Mesodermal cell (in vitro differentiated cells): ENCODE results near the gene TAMALIN.
A peak's percentile ranks its signal among the peaks of the same experiment; 100 is the strongest.

ENCODE experiments used
- H3K27ac ChIP-seq: 2 replicates; pipeline ENCODE4 v1.7.0; 2013; ENCODE audit warnings: mild to moderate bottlenecking, low read depth, low read length, moderate library complexity; ENCODE audit not compliant: severe bottlenecking
- H3K36me3 ChIP-seq: 2 replicates; pipeline ENCODE4 v1.7.1; 2013; ENCODE audit warnings: mild to moderate bottlenecking, low read length, moderate library complexity; ENCODE audit not compliant: control insufficient read depth, insufficient read depth
- H3K4me1 ChIP-seq: one replicate; pipeline ENCODE4 v1.7.1; 2013; ENCODE audit warnings: mild to moderate bottlenecking, low read length; ENCODE audit not compliant: insufficient read depth, control insufficient read depth, poor library complexity, severe bottlenecking
- H3K4me3 ChIP-seq: 2 replicates; pipeline ENCODE4 v1.7.0; 2013; ENCODE audit warnings: low read length, control low read depth, mild to moderate bottlenecking; ENCODE audit not compliant: insufficient read depth, poor library complexity, severe bottlenecking; ENCODE audit errors: extremely low read depth
- H3K9me3 ChIP-seq: 2 replicates; pipeline ENCODE4 v1.7.1; 2013; ENCODE audit warnings: mild to moderate bottlenecking, low read length, moderate library complexity; ENCODE audit not compliant: control insufficient read depth
- WGBS, 2 experiments: methylation state at CpG; one replicate each; pipeline ENCODE4 v1.1.5; 2013; ENCODE audit warnings: missing lambda C conversion rate in 2 of 2; ENCODE audit not compliant: insufficient coverage in 2 of 2; 5-methylcytosine and 5-hydroxymethylcytosine counted together

The TAMALIN gene

GRCh38 chr12:52005218-52005902, 1.4 kb upstream of the TAMALIN start:
- Histone ChIP-seq H3K4me1 (peaks cover 20% of the 10 kb centered on the region), H3K9me3 (no peaks in the 10 kb centered on the region), H3K36me3 (peaks cover 10% of the 10 kb centered on the region), H3K4me3 (no peak overlapping the region), H3K27ac (no peak overlapping the region)
- 84 to 96% methylated on average over 7 to 8 of the region's 10 CpGs for WGBS, 2 experiments

DNA sequence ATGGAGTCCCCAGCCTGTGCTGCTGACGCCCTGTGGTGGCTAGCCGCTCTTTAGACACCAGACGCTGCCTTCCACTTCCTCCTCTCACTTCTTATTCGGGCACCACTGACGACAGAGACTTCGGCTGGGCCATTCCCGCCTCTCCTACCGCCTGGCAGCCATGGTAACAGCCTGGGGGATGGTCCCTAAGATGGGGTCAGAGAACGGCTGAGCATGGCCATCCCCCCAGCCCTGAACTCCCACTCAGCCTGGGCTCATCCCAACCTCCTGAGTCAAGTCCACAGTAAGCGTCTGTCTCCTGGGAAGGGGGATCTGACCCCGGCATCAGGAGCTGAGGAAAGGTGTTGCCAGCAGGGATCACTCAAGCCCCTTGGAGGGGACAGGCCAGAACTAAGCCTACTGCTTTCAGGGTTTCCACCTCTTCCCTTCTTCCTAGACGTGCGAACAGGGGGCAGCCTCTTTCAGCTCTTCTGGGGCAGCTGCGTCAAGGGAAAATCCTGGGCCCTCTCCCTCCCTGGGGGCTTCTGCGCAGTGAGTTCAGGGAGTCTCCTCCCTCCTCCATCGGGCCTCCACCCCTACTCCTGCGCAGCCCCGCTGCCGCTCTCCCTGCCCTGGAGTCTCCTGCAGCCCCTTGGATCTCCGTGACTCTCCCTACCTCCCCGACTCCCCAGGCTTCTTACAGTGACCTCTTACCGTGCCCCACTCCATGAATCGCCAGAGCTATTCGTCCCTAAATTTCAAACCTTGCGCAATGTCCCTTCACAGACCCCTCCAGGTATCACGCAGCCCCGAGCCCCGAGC, 643 bp upstream of the TAMALIN start:
- H3K9me3 ChIP-seq = no peaks in the 10 kb centered on the region
- 11 to 14% methylated on average over 17 to 20 of the region's 28 CpGs for WGBS, 2 experiments
- peaks cover 11% of the 10 kb centered on the region for H3K36me3 ChIP-seq
- peak overlapping the region; percentile 84 for H3K4me3 ChIP-seq
- no peak overlapping the region for H3K27ac ChIP-seq
- H3K4me1 ChIP-seq = peaks cover 28% of the 10 kb centered on the region

DNA sequence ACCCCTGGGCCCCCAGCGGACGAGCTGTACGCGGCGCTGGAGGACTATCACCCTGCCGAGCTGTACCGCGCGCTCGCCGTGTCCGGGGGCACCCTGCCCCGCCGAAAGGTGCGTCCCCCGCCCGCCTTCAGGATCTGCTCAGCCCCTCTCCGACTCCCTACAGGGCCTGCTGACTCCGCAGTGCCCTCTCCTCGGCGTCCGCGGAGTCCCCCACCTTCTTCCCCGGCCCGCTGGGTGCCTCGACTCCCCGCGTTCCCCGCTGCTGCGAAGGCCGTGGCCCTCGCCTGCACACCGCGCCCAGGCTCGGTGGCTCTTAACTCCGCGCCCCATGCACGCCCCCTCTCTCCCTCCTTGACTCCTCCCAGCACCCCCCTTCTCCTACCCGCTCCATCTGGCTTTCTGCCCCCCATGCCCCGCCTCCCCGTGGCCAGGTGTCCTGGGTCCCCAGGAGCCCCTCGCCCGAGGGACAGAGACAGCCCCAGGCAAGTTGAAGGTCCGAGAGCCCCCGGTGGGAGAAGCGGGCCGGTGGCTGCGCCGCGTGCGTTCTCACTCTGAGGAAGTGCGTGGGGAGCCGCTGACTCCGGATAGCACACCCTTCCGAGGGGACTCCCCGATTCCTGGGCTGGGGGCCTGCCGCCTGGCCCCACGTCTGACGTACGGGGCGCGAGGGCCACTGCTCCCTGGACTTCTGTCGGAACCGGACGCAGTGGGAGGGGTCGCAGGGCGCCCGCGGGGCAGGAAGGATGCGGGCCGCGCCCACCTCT, 594 bp downstream of the TAMALIN start:
- H3K9me3 ChIP-seq = no peaks in the 10 kb centered on the region
- peaks cover 24% of the 10 kb centered on the region for H3K36me3 ChIP-seq
- H3K4me1 ChIP-seq = peaks cover 30% of the 10 kb centered on the region
- peak overlapping the region; percentile 84 for H3K4me3 ChIP-seq
- H3K27ac ChIP-seq = no peak overlapping the region
- WGBS, 2 experiments = 1 to 3% methylated on average over 49 to 65 of the region's 72 CpGs

GRCh38 chr12:52007982-52008510, 1.3 kb downstream of the TAMALIN start:
- 40 to 69% methylated on average over 1 to 2 of the region's 5 CpGs for WGBS, 2 experiments
- Histone ChIP-seq H3K27ac (no peak overlapping the region), H3K9me3 (no peaks in the 10 kb centered on the region), H3K4me1 (peaks cover 30% of the 10 kb centered on the region), H3K4me3 (peak overlapping the region; percentile 84), H3K36me3 (peaks cover 31% of the 10 kb centered on the region)

- H3K27ac ChIP-seq = peak overlapping the region; percentile 66
- H3K36me3 ChIP-seq = peaks cover 42% of the 10 kb centered on the region
- WGBS, 2 experiments = 91 to 93% methylated on average over 6 to 7 of the region's 10 CpGs
- no peaks in the 10 kb centered on the region for H3K9me3 ChIP-seq
- peaks cover 32% of the 10 kb centered on the region for H3K4me1 ChIP-seq
- H3K4me3 ChIP-seq = no peak overlapping the region
Measured at GRCh38 chr12:52009081-52009751, 2.5 kb downstream of the TAMALIN start.

GRCh38 chr12:52010152-52010622, 3.4 kb downstream of the TAMALIN start:
- Histone ChIP-seq H3K4me3 (peak overlapping the region; percentile 14), H3K4me1 (peaks cover 30% of the 10 kb centered on the region), H3K36me3 (peaks cover 48% of the 10 kb centered on the region), H3K27ac (peak overlapping the region; percentile 83), H3K9me3 (no peaks in the 10 kb centered on the region)
- 14 to 24% methylated on average over 5 to 8 of the region's 11 CpGs for WGBS, 2 experiments

GRCh38 chr12:52010692-52011601, 4.2 kb downstream of the TAMALIN start:
- peaks cover 36% of the 10 kb centered on the region for H3K4me1 ChIP-seq
- H3K27ac ChIP-seq = peak overlapping the region; percentile 83
- H3K9me3 ChIP-seq = no peaks in the 10 kb centered on the region
- 90 to 93% methylated on average over 7 to 8 of the region's 8 CpGs for WGBS, 2 experiments
- peaks cover 55% of the 10 kb centered on the region for H3K36me3 ChIP-seq
- H3K4me3 ChIP-seq = no peak overlapping the region

GRCh38 chr12:52011602-52012214, 5.0 kb downstream of the TAMALIN start:
- Histone ChIP-seq H3K36me3 (peaks cover 55% of the 10 kb centered on the region), H3K4me1 (peaks cover 36% of the 10 kb centered on the region), H3K4me3 (no peak overlapping the region), H3K9me3 (no peaks in the 10 kb centered on the region), H3K27ac (no peak overlapping the region)
- WGBS, 2 experiments = 98 to 100% methylated on average over 6 to 7 of the region's 8 CpGs

- Histone ChIP-seq H3K36me3 (peaks cover 54% of the 10 kb centered on the region), H3K4me1 (peaks cover 35% of the 10 kb centered on the region), H3K27ac (no peak overlapping the region), H3K4me3 (no peak overlapping the region), H3K9me3 (no peaks in the 10 kb centered on the region)
- 94 to 95% methylated on average over 12 to 14 of the region's 16 CpGs for WGBS, 2 experiments
Measured at GRCh38 chr12:52013626-52014310, 7.0 kb downstream of the TAMALIN start.
